Dendritic cell treated with granulocyte-macrophage colony-stimulating factor and Interleukin-4, amounts not matched to agents 40 ng/mL and 50 ng/mL, for 4 days (primary cell): ENCODE results near the gene RABEP2.
"Not testable (repeated sequence)": the region's sequence is repeated elsewhere in the genome, so short reads cannot be mapped to it uniquely, and the experiment has no call there.

Experiments
- H3K27ac Mint-ChIP-seq: one replicate; pipeline ENCODE4 v1.8.0; 2022; ENCODE audit warnings: mild to moderate bottlenecking, mixed read lengths
- H3K27me3 Mint-ChIP-seq: one replicate; pipeline ENCODE4 v1.8.0; 2022; ENCODE audit warnings: mild to moderate bottlenecking, mixed read lengths
- H3K36me3 Mint-ChIP-seq: one replicate; pipeline ENCODE4 v1.8.0; 2022; ENCODE audit warnings: low read depth, mixed read lengths
- H3K4me1 Mint-ChIP-seq: one replicate; pipeline ENCODE4 v1.8.0; 2022; ENCODE audit warnings: low read depth, mixed read lengths
- H3K4me3 Mint-ChIP-seq: one replicate; pipeline ENCODE4 v1.8.0; 2022; ENCODE audit warnings: mild to moderate bottlenecking, moderate library complexity, mixed read lengths
- H3K9me3 Mint-ChIP-seq: one replicate; pipeline ENCODE4 v1.8.0; 2022; ENCODE audit warnings: mixed read lengths
- intact Hi-C: fragments of 100-400 bp; cut with micrococcal nuclease; formaldehyde crosslinking; loops from one replicate; pipeline ENCODE4 v1.15.0; 2022

RABEP2 gene

DNA sequence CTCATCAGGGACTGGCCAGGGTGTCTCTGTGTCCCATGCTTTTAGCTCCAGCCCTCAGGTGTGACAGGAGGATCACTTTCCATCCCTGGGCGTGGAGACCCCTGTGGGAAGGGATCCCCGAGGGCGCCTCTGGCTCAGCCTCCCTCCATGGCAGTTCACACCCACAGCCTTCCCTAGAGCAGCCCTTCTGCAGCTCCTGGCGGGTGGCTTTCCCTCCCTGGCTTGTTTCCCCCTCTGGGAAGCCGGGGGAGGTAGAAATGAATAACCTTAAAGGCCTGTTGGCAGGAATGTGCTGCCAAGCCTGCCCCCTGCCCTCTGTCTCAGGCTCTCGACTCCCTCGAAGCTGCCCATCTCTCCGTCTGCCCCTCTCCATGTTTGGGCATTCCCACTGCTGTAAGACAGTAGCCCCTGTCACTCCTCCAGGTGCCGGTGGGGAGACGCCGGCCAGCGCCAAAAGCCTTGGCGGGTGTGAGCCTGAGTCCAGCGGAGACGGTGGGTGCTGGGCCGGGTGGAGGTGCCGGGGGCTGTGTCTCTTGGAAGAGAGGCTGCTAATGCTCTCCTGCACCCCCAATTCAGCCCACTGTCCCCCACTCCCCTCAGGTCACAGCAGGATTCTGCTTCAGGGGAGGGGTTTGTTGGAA, 48.9 kb downstream of the RABEP2 start:
- H3K27ac Mint-ChIP-seq = no peak overlapping the region
- intact Hi-C loops = no loop called here
- H3K4me3 Mint-ChIP-seq = no peak overlapping the region
- peaks cover 34% of the 10 kb centered on the region for H3K4me1 Mint-ChIP-seq
- H3K27me3 Mint-ChIP-seq = peaks cover 30% of the 10 kb centered on the region
- H3K9me3 Mint-ChIP-seq = no peaks in the 10 kb centered on the region
- H3K36me3 Mint-ChIP-seq = peaks cover 50% of the 10 kb centered on the region

DNA sequence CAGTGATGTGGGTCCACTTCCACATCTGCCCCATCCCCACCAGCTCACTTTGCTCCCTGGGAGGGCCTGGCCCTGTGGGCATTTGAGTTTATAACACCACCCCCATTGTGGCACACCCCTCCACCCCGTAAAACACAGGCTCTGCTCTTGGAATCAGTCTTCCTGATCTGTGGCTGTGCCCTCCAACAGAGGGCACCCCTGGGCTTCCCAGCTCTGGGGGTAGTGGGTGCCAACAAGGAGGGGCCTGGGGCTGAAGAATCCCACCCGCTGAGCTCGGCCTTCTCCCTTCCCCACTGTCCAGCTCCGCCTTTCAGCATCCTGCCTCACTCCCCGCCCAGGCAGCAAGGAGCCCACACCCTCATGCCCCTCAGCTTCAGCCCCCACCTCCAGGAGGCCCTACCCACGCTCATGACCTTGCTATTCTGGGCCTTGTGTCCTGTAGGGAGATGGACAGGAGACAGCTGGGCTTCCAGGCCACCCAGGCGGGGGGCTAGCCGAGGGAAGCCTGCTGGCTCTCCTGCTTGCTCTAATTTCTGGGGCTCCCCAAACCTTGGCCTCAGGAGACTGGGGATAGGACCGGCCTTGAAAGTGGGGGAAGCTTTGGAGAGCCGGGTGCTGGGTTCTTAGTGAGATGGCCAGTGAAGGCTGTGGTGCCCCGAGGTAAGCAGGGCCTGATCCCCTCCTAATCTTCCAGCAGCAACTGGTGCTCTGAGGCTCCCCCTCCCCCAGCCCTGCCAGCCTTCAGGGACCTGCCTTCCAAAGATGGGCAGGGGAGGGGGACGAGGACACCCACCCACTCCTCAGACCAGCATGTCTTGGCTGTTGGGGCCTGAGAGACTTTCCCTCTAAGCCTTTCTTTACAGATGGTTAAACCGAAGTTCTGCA, 49.7 kb downstream of the RABEP2 start:
- Mint-ChIP-seq H3K4me3 (no peak overlapping the region), H3K27me3 (peaks cover 22% of the 10 kb centered on the region), H3K27ac (no peak overlapping the region), H3K4me1 (peaks cover 26% of the 10 kb centered on the region), H3K9me3 (no peaks in the 10 kb centered on the region), H3K36me3 (peaks cover 57% of the 10 kb centered on the region)
- intact Hi-C loops = no loop called here

DNA sequence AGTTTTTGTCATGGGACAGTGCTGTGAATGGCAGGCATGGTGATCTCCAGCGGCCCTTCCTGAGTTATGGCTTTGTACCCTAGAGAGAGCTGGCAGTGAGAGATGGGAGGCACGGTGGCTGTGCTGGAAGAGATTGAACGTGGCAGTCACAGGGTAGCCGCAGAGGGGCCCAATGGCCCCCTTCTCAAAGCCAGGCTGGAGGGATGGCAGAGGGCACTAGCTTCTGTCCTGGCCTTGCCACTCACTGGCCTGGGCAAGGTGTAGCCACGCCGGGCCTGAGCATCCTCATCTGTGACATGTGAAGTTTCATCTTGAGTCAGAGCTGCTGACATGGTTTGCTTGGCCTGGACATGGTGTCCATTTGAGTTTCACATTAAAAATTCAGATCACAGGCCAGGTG, 50.6 kb downstream of the RABEP2 start:
- Mint-ChIP-seq H3K4me1 (peaks cover 20% of the 10 kb centered on the region), H3K4me3 (no peak overlapping the region), H3K27me3 (peaks cover 17% of the 10 kb centered on the region), H3K9me3 (no peaks in the 10 kb centered on the region), H3K27ac (no peak overlapping the region), H3K36me3 (peaks cover 67% of the 10 kb centered on the region)
- intact Hi-C loops = loop anchor here (5.0 kb wide), 1 partner anchor 73 kb away; no protein-coding TSS in a partner anchor

GRCh38 chr16:28873543-28874201, 51.4 kb downstream of the RABEP2 start:
- Mint-ChIP-seq H3K4me1 (peaks cover 15% of the 10 kb centered on the region), H3K9me3 (no peaks in the 10 kb centered on the region), H3K27ac (no peak overlapping the region), H3K36me3 (peaks cover 74% of the 10 kb centered on the region), H3K4me3 (no peak overlapping the region), H3K27me3 (peaks cover 11% of the 10 kb centered on the region)
- intact Hi-C loops = loop anchor here (5.0 kb wide), 1 partner anchor 74 kb away; no protein-coding TSS in a partner anchor

DNA sequence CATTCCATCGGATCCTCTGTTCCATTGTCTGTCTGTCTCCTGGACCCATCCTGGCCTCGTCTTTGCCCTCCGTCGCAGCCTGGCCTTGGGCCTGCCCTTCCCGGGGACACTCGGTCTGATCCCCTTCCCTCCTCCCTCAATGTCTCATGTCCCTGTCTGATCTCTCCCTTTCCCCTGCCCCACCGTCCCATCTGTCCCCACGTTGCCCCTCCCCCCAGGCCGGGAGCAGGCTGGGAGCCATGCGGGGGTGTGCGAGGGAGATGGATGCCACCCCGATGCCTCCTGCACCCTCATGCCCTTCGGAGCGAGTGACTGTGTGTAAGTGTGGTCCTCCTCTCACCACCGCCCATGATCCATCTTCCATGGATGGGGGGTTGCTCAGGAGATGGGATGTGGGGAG, 52.1 kb downstream of the RABEP2 start:
- H3K27ac Mint-ChIP-seq = no peak overlapping the region
- H3K9me3 Mint-ChIP-seq = no peaks in the 10 kb centered on the region
- H3K27me3 Mint-ChIP-seq = peaks cover 5% of the 10 kb centered on the region
- peaks cover 79% of the 10 kb centered on the region for H3K36me3 Mint-ChIP-seq
- intact Hi-C loops = loop anchor here (5.0 kb wide), 1 partner anchor 74 kb away; no protein-coding TSS in a partner anchor
- H3K4me1 Mint-ChIP-seq = peaks cover 15% of the 10 kb centered on the region
- H3K4me3 Mint-ChIP-seq = no peak overlapping the region

DNA sequence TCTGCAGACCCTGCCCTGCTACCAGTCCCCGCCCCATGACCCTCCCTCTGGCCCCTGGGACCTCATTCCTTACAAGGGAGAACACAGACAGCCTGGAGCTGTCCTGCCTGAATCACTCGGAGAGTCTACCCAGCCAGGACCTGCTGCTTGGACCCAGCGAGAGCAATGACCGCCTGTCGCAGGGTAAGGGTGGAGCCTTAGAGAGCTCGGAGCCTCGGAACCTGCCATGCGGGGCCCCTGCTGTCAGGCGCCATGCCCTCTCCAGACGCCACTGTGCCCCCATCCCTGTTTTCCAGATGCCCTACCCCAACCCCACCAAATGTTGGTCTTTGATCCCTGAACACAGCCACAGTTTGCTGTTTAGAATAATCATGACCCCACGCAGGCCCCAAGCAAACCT, 55.8 kb downstream of the RABEP2 start:
- H3K4me3 Mint-ChIP-seq = no peak overlapping the region
- peaks cover 23% of the 10 kb centered on the region for H3K4me1 Mint-ChIP-seq
- intact Hi-C loops = loop anchor here (10.0 kb wide), 1 partner anchor 56 kb away; the partner anchor contains the start of gene RABEP2
- no peak overlapping the region for H3K27ac Mint-ChIP-seq
- no peaks in the 10 kb centered on the region for H3K27me3 Mint-ChIP-seq
- peaks cover 90% of the 10 kb centered on the region for H3K36me3 Mint-ChIP-seq
- no peaks in the 10 kb centered on the region for H3K9me3 Mint-ChIP-seq

DNA sequence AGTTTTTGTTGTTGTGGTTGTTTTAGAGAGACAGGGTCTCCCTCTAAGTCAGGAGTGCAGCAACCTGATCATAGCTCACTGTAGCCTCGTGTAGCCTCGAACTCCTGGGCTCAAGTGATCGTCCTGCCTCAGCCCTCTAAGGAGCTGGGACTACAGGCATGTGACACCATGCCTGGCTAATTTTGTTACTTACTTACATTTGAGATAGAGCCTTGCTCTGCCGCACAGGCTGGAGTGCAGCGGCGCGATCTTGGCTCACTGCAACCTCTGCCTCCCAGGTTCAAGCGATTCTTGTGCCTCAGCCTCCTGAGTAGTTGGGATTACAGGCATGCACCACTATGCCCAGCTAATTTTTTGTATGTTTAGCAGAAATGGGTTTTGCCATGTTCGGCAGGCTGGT, 57.4 kb downstream of the RABEP2 start:
- Mint-ChIP-seq H3K36me3 (peaks cover 88% of the 10 kb centered on the region), H3K4me1 (peaks cover 26% of the 10 kb centered on the region)
- not testable (repeated sequence) for H3K27ac Mint-ChIP-seq, H3K9me3 Mint-ChIP-seq, H3K27me3 Mint-ChIP-seq, H3K4me3 Mint-ChIP-seq
- intact Hi-C loops = loop anchor here (10.0 kb wide), 1 partner anchor 57 kb away; the partner anchor contains the start of gene RABEP2

- Mint-ChIP-seq H3K4me3 (no peak overlapping the region), H3K27me3 (no peaks in the 10 kb centered on the region), H3K27ac (no peak overlapping the region), H3K36me3 (peaks cover 84% of the 10 kb centered on the region), H3K9me3 (no peaks in the 10 kb centered on the region), H3K4me1 (peaks cover 26% of the 10 kb centered on the region)
- intact Hi-C loops = loop anchor here (10.0 kb wide), 1 partner anchor 58 kb away; the partner anchor contains the start of gene RABEP2
Observed at GRCh38 chr16:28867241-28867640, 57.8 kb downstream of the RABEP2 start.

GRCh38 chr16:28866454-28866804, 58.6 kb downstream of the RABEP2 start:
- intact Hi-C loops = loop anchor here (10.0 kb wide), 1 partner anchor 58 kb away; the partner anchor contains the start of gene RABEP2
- peaks cover 26% of the 10 kb centered on the region for H3K4me1 Mint-ChIP-seq
- peaks cover 75% of the 10 kb centered on the region for H3K36me3 Mint-ChIP-seq

DNA sequence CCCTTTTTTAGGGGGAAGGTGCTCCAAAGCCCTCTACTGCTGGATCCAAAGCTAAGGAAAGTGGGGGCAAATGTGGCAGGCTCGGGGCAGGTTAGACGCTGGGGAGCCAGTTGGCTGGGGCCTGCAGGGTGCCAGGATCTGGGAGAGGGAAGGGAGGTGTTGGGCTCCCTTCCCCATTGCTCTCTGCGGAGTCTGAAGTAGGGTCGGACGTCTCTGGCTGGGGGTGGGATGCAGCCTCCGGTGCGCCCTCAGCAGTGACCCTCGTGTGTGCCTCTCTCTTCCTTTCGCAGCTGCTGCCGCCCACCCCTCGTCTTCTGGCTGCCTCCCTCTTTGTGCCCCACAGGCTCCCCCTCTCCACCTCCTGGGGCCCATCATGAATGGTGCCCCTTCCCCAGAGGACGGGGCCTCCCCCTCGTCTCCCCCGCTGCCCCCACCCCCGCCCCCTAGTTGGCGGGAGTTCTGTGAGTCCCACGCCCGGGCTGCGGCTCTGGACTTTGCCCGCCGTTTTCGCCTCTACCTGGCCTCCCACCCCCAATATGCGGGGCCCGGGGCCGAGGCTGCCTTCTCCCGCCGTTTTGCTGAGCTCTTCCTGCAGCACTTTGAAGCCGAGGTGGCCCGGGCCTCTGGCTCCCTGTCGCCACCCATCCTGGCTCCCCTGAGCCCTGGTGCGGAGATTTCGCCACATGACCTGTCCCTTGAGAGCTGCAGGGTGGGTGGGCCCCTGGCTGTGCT, 59.1 kb downstream of the RABEP2 start:
- H3K4me3 Mint-ChIP-seq = no peak overlapping the region

More at GRCh38 chr16:28866454-28866804, 58.6 kb downstream of the RABEP2 start:
- Mint-ChIP-seq H3K27ac (no peak overlapping the region), H3K27me3 (no peaks in the 10 kb centered on the region), H3K9me3 (no peaks in the 10 kb centered on the region), H3K4me3 (no peak overlapping the region)

GRCh38 chr16:28865001-28865688, 59.9 kb downstream of the RABEP2 start:
- peak overlapping the region; percentile 89 for H3K4me3 Mint-ChIP-seq
- peaks cover 63% of the 10 kb centered on the region for H3K36me3 Mint-ChIP-seq
- H3K27me3 Mint-ChIP-seq = no peaks in the 10 kb centered on the region
- H3K4me1 Mint-ChIP-seq = peaks cover 26% of the 10 kb centered on the region
- H3K9me3 Mint-ChIP-seq = no peaks in the 10 kb centered on the region
- H3K27ac Mint-ChIP-seq = peak overlapping the region; percentile 41
- intact Hi-C loops = loop anchor here (10.0 kb wide), 1 partner anchor 60 kb away; the partner anchor contains the start of gene RABEP2

More for the DNA sequence above, 59.1 kb downstream of the RABEP2 start:
- Mint-ChIP-seq H3K9me3 (no peaks in the 10 kb centered on the region), H3K27ac (peak overlapping the region; percentile 41), H3K27me3 (no peaks in the 10 kb centered on the region), H3K36me3 (peaks cover 70% of the 10 kb centered on the region), H3K4me1 (peaks cover 26% of the 10 kb centered on the region)
- intact Hi-C loops = loop anchor here (10.0 kb wide), 1 partner anchor 59 kb away; the partner anchor contains the start of gene RABEP2

DNA sequence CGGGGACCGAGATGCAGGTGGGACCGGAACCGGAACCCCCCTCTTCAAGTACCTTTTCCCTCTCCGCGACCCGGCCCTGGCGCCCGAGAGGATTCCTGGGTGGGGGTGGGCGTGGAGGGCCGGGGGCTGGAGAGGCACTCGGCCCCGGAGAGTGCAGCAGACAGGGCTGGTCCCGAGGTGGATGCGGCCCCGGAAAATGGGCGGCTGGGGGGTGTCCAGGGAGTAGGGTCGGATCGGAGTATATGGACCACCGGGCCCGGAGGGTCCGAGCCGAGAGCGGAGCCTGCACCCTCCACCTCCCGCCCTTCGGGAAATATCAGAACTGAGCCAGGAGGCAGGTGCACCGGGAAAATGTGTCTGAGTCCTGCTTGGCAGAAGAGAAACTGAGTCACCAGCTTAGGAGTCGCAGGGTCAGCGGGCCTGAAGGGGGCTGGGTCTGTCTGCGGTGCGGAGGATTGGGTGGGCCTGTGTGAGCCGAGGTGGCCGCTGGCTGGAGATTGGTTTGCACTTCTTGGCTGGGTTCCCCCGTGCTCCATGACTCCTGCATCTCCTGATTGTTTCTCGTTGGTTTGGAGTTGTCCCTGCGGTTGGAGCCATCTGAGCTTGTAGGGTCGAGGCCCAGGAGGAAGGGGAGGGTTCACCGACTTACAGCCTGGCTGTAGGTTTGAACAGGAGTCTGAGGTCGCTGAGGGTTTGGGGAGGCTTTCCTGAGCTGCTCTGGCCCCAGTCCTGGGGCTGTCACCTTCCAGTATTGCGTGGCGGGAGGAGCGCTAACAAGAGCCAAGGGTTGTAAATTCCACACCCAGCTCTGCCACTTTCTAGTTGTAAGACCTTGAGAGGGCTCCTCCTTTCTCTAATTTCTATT, 60.9 kb downstream of the RABEP2 start:
- H3K36me3 Mint-ChIP-seq = peaks cover 53% of the 10 kb centered on the region
- H3K27me3 Mint-ChIP-seq = no peaks in the 10 kb centered on the region
- H3K9me3 Mint-ChIP-seq = no peaks in the 10 kb centered on the region
- peaks cover 26% of the 10 kb centered on the region for H3K4me1 Mint-ChIP-seq
- H3K4me3 Mint-ChIP-seq = peak overlapping the region; percentile 89
- intact Hi-C loops = loop anchor here (1.0 to 10.0 kb wide), 2 partner anchors 18 to 61 kb away; partner anchors contain the start of genes RABEP2 and TUFM
- peak overlapping the region; percentile 96 for H3K27ac Mint-ChIP-seq
